H9 (cell line): ENCODE measurements around the gene FGA. TPM values are rescaled to one million over a fixed set of nuclear protein-coding genes. Genes with fewer than 3 reads are reported as not detected.

ENCODE experiments used
- DNase-seq: peaks from one replicate; pipeline ENCODE4 v3.0.0-alpha.2; 2017
- H2AFZ ChIP-seq: one replicate; pipeline ENCODE4 v1.6.1; 2013; ENCODE audit warnings: mild to moderate bottlenecking, low read length, control low read depth, moderate library complexity
- H2AK5ac ChIP-seq: 2 replicates; pipeline ENCODE4 v1.6.1; 2013; ENCODE audit warnings: low read length, control low read depth, mixed read lengths; ENCODE audit not compliant: insufficient read length
- H2BK120ac ChIP-seq: one replicate; pipeline ENCODE4 v1.6.1; 2013; ENCODE audit warnings: low read depth, mild to moderate bottlenecking, low read length, control low read depth, inconsistent platforms; ENCODE audit not compliant: poor library complexity, severe bottlenecking
- H2BK12ac ChIP-seq: 2 replicates; pipeline ENCODE4 v1.6.1; 2013; ENCODE audit warnings: low read length, control low read depth, mixed read lengths, low read depth; ENCODE audit not compliant: insufficient read length
- H2BK15ac ChIP-seq: 2 replicates; pipeline ENCODE4 v1.6.1; 2013; ENCODE audit warnings: low read depth, low read length, control low read depth
- H2BK20ac ChIP-seq: one replicate; pipeline ENCODE4 v1.6.1; 2013; ENCODE audit warnings: low read depth, mild to moderate bottlenecking, low read length, control low read depth, inconsistent platforms; ENCODE audit not compliant: poor library complexity, severe bottlenecking
- H2BK5ac ChIP-seq: 2 replicates; pipeline ENCODE4 v1.6.1; 2013; ENCODE audit warnings: low read length, control low read depth, mixed read lengths; ENCODE audit not compliant: insufficient read length
- H3K14ac ChIP-seq: 2 replicates; pipeline ENCODE4 v1.6.1; 2013; ENCODE audit warnings: low read length, control low read depth; ENCODE audit not compliant: insufficient read depth
- H3K18ac ChIP-seq: 2 replicates; pipeline ENCODE4 v1.6.1; 2013; ENCODE audit warnings: low read depth, mild to moderate bottlenecking, mixed read lengths, low read length, control low read depth; ENCODE audit not compliant: insufficient read length
- H3K23ac ChIP-seq: 2 replicates; pipeline ENCODE4 v1.6.1; 2013; ENCODE audit warnings: low read length, control low read depth, mixed read lengths, low read depth; ENCODE audit not compliant: insufficient read length
- H3K23me2 ChIP-seq: 2 replicates; pipeline ENCODE4 v1.6.1; 2013; ENCODE audit warnings: low read depth, mild to moderate bottlenecking, mixed read lengths, low read length, control low read depth; ENCODE audit not compliant: insufficient read length, poor library complexity, severe bottlenecking
- H3K27ac ChIP-seq: 2 replicates; pipeline ENCODE4 v1.5.1; 2013; ENCODE audit warnings: low read length, control low read depth, mixed read lengths, low read depth; ENCODE audit not compliant: insufficient read length
- H3K27me3 ChIP-seq: 2 replicates; pipeline ENCODE4 v1.6.1; 2013; ENCODE audit warnings: low read length, control low read depth, inconsistent platforms; ENCODE audit not compliant: insufficient read depth
- H3K4ac ChIP-seq: 2 replicates; pipeline ENCODE4 v1.6.1; 2013; ENCODE audit warnings: low read depth, mild to moderate bottlenecking, control low read depth, inconsistent platforms, low read length, moderate library complexity
- H3K4me1 ChIP-seq: 2 replicates; pipeline ENCODE4 v1.6.1; 2013; ENCODE audit warnings: low read length, control low read depth, inconsistent platforms; ENCODE audit not compliant: insufficient read depth
- H3K4me2 ChIP-seq: 2 replicates; pipeline ENCODE4 v1.6.1; 2013; ENCODE audit warnings: low read length, control low read depth, mixed read lengths; ENCODE audit not compliant: insufficient read length, insufficient read depth
- H3K56ac ChIP-seq: 2 replicates; pipeline ENCODE4 v1.6.1; 2013; ENCODE audit warnings: low read depth, mild to moderate bottlenecking, mixed read lengths, low read length, control low read depth; ENCODE audit not compliant: insufficient read length
- H3K79me1 ChIP-seq: 2 replicates; pipeline ENCODE4 v1.6.1; 2013; ENCODE audit warnings: low read depth, mild to moderate bottlenecking, moderate library complexity, low read length, control low read depth, inconsistent platforms; ENCODE audit not compliant: insufficient read depth, poor library complexity, severe bottlenecking
- H3K79me2 ChIP-seq: 2 replicates; pipeline ENCODE4 v1.6.1; 2013; ENCODE audit warnings: low read length, control low read depth, inconsistent platforms; ENCODE audit not compliant: insufficient read depth
- H3K9ac ChIP-seq: 2 replicates; pipeline ENCODE4 v1.6.1; 2013; ENCODE audit warnings: low read length, control low read depth, mixed read lengths; ENCODE audit not compliant: insufficient read length; ENCODE audit errors: extremely low read depth
- H3K9me3 ChIP-seq: one replicate; pipeline ENCODE4 v1.6.1; 2013; ENCODE audit warnings: low read depth, low read length, inconsistent platforms; ENCODE audit not compliant: control insufficient read depth
- H3T11ph ChIP-seq: one replicate; pipeline ENCODE4 v1.6.1; 2013; ENCODE audit warnings: mild to moderate bottlenecking, low read length, control low read depth, inconsistent platforms
- H4K20me1 ChIP-seq: one replicate; pipeline ENCODE4 v1.6.1; 2013; ENCODE audit not compliant: control insufficient read depth, insufficient read length, insufficient read depth
- H4K5ac ChIP-seq: 2 replicates; pipeline ENCODE4 v1.6.1; 2013; ENCODE audit warnings: low read depth, mild to moderate bottlenecking, mixed read lengths, low read length, control low read depth; ENCODE audit not compliant: insufficient read length
- H4K8ac ChIP-seq: replicated peaks from 2 replicates; pipeline ENCODE4 v1.6.1; 2013; ENCODE audit warnings: low read length, control low read depth, mixed read lengths, low read depth; ENCODE audit not compliant: insufficient read length
- H4K91ac ChIP-seq: 2 replicates; pipeline ENCODE4 v1.6.1; 2013; ENCODE audit warnings: low read depth, mild to moderate bottlenecking, moderate library complexity, mixed read lengths, low read length, control low read depth; ENCODE audit not compliant: insufficient read length
- H3K27ac Mint-ChIP-seq, 3 experiments: 2 replicates in 2 of 3; 3 replicates in 1 of 3; pipeline ENCODE4 v1.8.0; 2020 to 2021; ENCODE audit warnings: mixed read lengths in 3 of 3, mild to moderate bottlenecking in 1 of 3, moderate library complexity in 1 of 3
- H3K27me3 Mint-ChIP-seq: 2 replicates; pipeline ENCODE4 v1.8.0; 2021; ENCODE audit warnings: low read depth, mild to moderate bottlenecking, moderate library complexity, mixed read lengths
- H3K36me3 Mint-ChIP-seq, 3 experiments: 2 replicates in 2 of 3; 3 replicates in 1 of 3; pipeline ENCODE4 v1.8.0; 2020 to 2021; ENCODE audit warnings: low read depth in 3 of 3, mixed read lengths in 3 of 3; ENCODE audit not compliant: insufficient read depth in 1 of 3
- H3K4me1 Mint-ChIP-seq, 2 experiments: 2 replicates each; pipeline ENCODE4 v1.8.0; 2020; ENCODE audit warnings: mixed read lengths in 2 of 2
- H3K4me3 Mint-ChIP-seq, 2 experiments: 2 replicates in 1 of 2; 3 replicates in 1 of 2; pipeline ENCODE4 v1.8.0; 2020 to 2021; ENCODE audit warnings: mild to moderate bottlenecking in 2 of 2, mixed read lengths in 2 of 2, moderate library complexity in 1 of 2
- H3K9me3 Mint-ChIP-seq, 2 experiments: 2 replicates in 1 of 2; 3 replicates in 1 of 2; pipeline ENCODE4 v1.8.0; 2020; ENCODE audit warnings: mild to moderate bottlenecking in 2 of 2, mixed read lengths in 2 of 2, moderate library complexity in 1 of 2
- WGBS: extraction: QIAGEN DNeasy Blood & Tissue Kit; methylation state at CpG from one replicate; pipeline ENCODE4 v1.1.7; 2013; ENCODE audit warnings: missing lambda C conversion rate, low lambda C conversion rate, mixed read lengths; ENCODE audit not compliant: insufficient read length; ENCODE audit errors: extremely low coverage; 5-methylcytosine and 5-hydroxymethylcytosine counted together
- total RNA-seq: library from RNA; stranded (reverse); gene quantifications from 2 replicates; pipeline ENCODE4 v1.2.1, GENCODE V29; 2021
- TF ChIP-seq, protein P1 (sequence below): fragments of 200-600 bp; sonication (generic); conservative IDR thresholded peaks from 3 replicates; pipeline ENCODE4 v1.8.0; 2021; ENCODE audit warnings: antibody characterized with exemption, mild to moderate bottlenecking

FGA gene
- total RNA-seq, 1 experiment from 2014 or later = not detected

DNA sequence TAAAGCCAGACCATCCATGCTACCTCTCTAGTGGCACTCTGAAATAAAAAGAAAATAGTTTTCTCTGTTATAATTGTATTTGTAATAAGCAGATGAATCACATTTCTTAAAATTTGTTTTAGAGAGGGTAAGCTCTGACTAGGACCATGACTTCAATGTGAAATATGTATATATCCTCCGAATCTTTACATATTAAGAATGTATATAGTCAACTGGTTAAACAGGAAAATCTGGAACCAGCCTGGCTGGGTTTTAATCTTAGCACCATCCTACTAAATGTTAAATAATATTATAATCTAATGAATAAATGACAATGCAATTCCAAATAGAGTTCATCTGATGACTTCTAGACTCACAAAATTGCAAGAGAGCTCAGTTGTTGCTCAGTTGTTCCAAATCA, 26.2 kb downstream of the FGA start:
- Histone ChIP-seq H3K18ac (no peak overlapping the region), H2BK12ac (no peak overlapping the region), H3K9me3 (no peaks in the 10 kb centered on the region), H2BK15ac (no peak overlapping the region), H3K79me2 (no peaks in the 10 kb centered on the region), H2AK5ac (no peak overlapping the region), H4K20me1 (no peaks in the 10 kb centered on the region), H3T11ph (no peak overlapping the region), H2BK120ac (no peak overlapping the region), H3K79me1 (no peaks in the 10 kb centered on the region), H3K27ac (no peak overlapping the region), H4K91ac (no peak overlapping the region), H2BK20ac (no peak overlapping the region), H2AFZ (no peak overlapping the region), H3K27me3 (no peaks in the 10 kb centered on the region), H3K23me2 (no peaks in the 10 kb centered on the region), H3K56ac (no peak overlapping the region), H3K4me1 (no peaks in the 10 kb centered on the region), H3K14ac (no peak overlapping the region), H3K9ac (no peak overlapping the region), H4K8ac (no peak overlapping the region), H4K5ac (no peak overlapping the region), H3K4me2 (no peak overlapping the region), H3K23ac (no peak overlapping the region), H3K4ac (no peak overlapping the region), H2BK5ac (no peak overlapping the region)
- WGBS = no CpG with 5 or more reads among the region's 1 CpG
- Mint-ChIP-seq H3K27ac (no peak overlapping the region), H3K36me3 (no peaks in the 10 kb centered on the region), H3K4me1 (peaks cover 0 to 4% of the 10 kb centered on the region in 2 experiments; a peak in 2 of 4 replicates), H3K27me3 (no peaks in the 10 kb centered on the region), H3K9me3 (no peaks in the 10 kb centered on the region), H3K4me3 (no peak overlapping the region)
- no peak for DNase-seq
- TF ChIP-seq, protein P1, sequence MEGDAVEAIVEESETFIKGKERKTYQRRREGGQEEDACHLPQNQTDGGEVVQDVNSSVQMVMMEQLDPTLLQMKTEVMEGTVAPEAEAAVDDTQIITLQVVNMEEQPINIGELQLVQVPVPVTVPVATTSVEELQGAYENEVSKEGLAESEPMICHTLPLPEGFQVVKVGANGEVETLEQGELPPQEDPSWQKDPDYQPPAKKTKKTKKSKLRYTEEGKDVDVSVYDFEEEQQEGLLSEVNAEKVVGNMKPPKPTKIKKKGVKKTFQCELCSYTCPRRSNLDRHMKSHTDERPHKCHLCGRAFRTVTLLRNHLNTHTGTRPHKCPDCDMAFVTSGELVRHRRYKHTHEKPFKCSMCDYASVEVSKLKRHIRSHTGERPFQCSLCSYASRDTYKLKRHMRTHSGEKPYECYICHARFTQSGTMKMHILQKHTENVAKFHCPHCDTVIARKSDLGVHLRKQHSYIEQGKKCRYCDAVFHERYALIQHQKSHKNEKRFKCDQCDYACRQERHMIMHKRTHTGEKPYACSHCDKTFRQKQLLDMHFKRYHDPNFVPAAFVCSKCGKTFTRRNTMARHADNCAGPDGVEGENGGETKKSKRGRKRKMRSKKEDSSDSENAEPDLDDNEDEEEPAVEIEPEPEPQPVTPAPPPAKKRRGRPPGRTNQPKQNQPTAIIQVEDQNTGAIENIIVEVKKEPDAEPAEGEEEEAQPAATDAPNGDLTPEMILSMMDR = no peak
